KOPT-K1 (cell line): Measurements from ENCODE around the gene OR51A4.

ENCODE experiments used
- H3K27ac ChIP-seq: fragments of 200-600 bp; sonication (generic); 2 replicates; pipeline ENCODE4 v1.5.1; 2016; ENCODE audit warnings: antibody characterized with exemption, mild to moderate bottlenecking, low read depth, low read length; ENCODE audit not compliant: poor library complexity, severe bottlenecking
- H3K36me3 ChIP-seq: fragments of 200-600 bp; sonication (generic); 2 replicates; pipeline ENCODE4 v1.5.1; 2017; ENCODE audit warnings: antibody characterized with exemption, mild to moderate bottlenecking, low read length, moderate library complexity; ENCODE audit not compliant: insufficient read depth
- H3K9me3 ChIP-seq: fragments of 200-600 bp; sonication (generic); 2 replicates; pipeline ENCODE4 v1.5.1; 2017; ENCODE audit warnings: antibody characterized with exemption, low read length, mild to moderate bottlenecking; ENCODE audit not compliant: insufficient read depth, poor library complexity, severe bottlenecking

OR51A4 gene

GRCh38 chr11:4921796-4922195 is 25.6 kb downstream of the OR51A4 start:
- Histone ChIP-seq H3K9me3 (no peaks in the 10 kb centered on the region), H3K36me3 (no peaks in the 10 kb centered on the region), H3K27ac (no peak overlapping the region)

GRCh38 chr11:4919250-4919649 is 28.2 kb downstream of the OR51A4 start, which contains the start of gene OR51G2:
TSS of gene OR51G2 (minus strand) at chr11:4919350. CDS start at chr11:4915663, 3,687 bp downstream.
- Histone ChIP-seq H3K27ac (no peak within 1 kb of the TSS), H3K9me3 (no peaks in the 10 kb centered on the region), H3K36me3 (no peaks in the 10 kb centered on the region)

DNA sequence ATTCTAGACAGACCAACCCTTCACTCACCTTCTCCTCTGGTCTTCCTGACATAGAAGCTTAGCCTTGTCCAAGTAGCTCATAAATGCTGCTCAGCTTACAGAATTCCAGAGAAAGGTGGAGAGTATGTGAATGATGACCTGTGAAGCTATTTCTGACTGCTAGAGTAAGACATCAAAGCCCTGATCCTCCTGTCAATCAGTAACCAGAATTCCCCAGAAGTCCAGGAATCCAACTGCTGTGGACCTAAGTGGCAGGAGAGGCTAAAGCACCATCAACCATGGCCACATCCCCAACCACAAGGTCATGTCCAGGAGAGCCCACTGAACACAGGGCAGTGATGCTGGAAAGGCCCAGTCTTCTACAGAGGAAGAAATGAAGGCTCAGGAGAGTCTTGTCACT is 30.8 kb downstream of the OR51A4 start:
- no peaks in the 10 kb centered on the region for H3K36me3 ChIP-seq
- H3K27ac ChIP-seq, result no peak overlapping the region
- no peaks in the 10 kb centered on the region for H3K9me3 ChIP-seq

DNA sequence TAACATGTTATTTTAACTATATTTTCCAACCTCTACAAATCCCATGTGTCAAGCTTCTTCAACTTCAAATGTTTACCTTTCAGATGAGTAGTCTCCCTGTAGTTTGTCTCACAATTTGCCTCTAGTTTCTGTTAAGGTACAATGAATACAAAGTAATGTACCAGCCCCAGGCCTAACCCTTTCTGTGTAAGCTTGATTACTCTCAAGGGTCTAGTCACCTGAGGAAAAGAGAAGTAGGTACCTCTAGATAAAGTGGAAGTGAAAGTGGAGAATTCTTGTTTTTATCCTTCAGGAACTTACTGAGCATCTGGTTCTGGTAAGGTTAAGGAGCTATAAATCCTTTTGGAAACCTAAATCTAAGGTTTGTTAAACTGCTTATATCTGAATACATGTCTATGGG is 43.9 kb downstream of the OR51A4 start, which contains the start of gene OR51A7:
TSS of gene OR51A7 (plus strand) at position 300 of the 400 bp plus-strand sequence. CDS start 3,587 bp downstream, outside the sequence.
- Histone ChIP-seq H3K9me3 (no peaks in the 10 kb centered on the region), H3K36me3 (no peaks in the 10 kb centered on the region), H3K27ac (no peak within 1 kb of the TSS)
